Peyer's patch (tissue), 4 donors: ENCODE results near the gene PFKP. TPM values are rescaled to one million over a fixed set of nuclear protein-coding genes. Genes with fewer than 3 reads are reported as not detected.

Experiments used
- DNase-seq, 3 donors: peaks; one replicate each; pipeline ENCODE4 v3.0.0-alpha.2; 2017 to 2019
- H3K27ac ChIP-seq, 4 donors: fragments of 200-600 bp; sonication (generic); one replicate each; pipeline ENCODE4 v1.5.1; 2016 to 2019
- H3K27me3 ChIP-seq, 2 donors: fragments of 200-600 bp; sonication (generic); one replicate each; pipeline ENCODE4 v1.5.1; 2019
- H3K36me3 ChIP-seq, 3 donors: fragments of 200-600 bp; sonication (generic); one replicate each; pipeline ENCODE4 v1.5.1; 2016 to 2019
- H3K4me1 ChIP-seq, 4 donors: fragments of 200-600 bp; sonication (generic); one replicate each; pipeline ENCODE4 v1.5.1; 2016 to 2019
- H3K4me3 ChIP-seq, 4 donors: fragments of 200-600 bp; sonication (generic); 1 replicate in 3 of 4; 2 replicates in 1 of 4; pipeline ENCODE4 v1.5.1; 2016 to 2019; ENCODE audit warnings: mild to moderate bottlenecking in 1 of 4
- H3K9me3 ChIP-seq, 4 donors: fragments of 200-600 bp; sonication (generic); one replicate each; pipeline ENCODE4 v1.5.1; 2016 to 2019; ENCODE audit warnings: mild to moderate bottlenecking in 1 of 4
- CTCF ChIP-seq, 6 experiments: fragments of 450-650 bp in 4 of 6; fragments of 200-600 bp in 2 of 6; sonication (generic) in 1 of 6; IDR thresholded peaks; one replicate each; pipeline ENCODE4 v1.5.1; 2017 to 2019; ENCODE audit warnings: antibody characterized with exemption in 6 of 6, mild to moderate bottlenecking in 3 of 6, moderate library complexity in 1 of 6
- POLR2A ChIP-seq, 2 donors: fragments of 450-650 bp; IDR thresholded peaks; one replicate each; pipeline ENCODE4 v1.5.1; 2017; ENCODE audit warnings: antibody characterized with exemption in 2 of 2, mild to moderate bottlenecking in 2 of 2, moderate library complexity in 2 of 2
- total RNA-seq, 4 donors: library from RNA; depleted of rRNA; stranded (reverse); fragments of >200 nt; gene quantifications; one replicate each; pipeline ENCODE4 v1.1.0, GENCODE V29; 2016

The PFKP gene
- total RNA-seq, 4 donors from 2014 or later, result 79.0 to 130 (median 87.9) TPM

GRCh38 chr10:3023892-3024291 lies 43.5 kb upstream of the PFKP start:
- TF ChIP-seq POLR2A (IDR thresholded peaks at IDR 0.05), result no peak
- no peak for TF ChIP-seq CTCF (IDR thresholded peaks at IDR 0.05)
- Histone ChIP-seq H3K27ac (no peak overlapping the region), H3K4me1 (no peaks in the 10 kb centered on the region), H3K27me3 (no peaks in the 10 kb centered on the region), H3K9me3 (no peaks in the 10 kb centered on the region), H3K36me3 (no peaks in the 10 kb centered on the region), H3K4me3 (no peak overlapping the region)
- no peak for DNase-seq

GRCh38 chr10:3025026-3025683 lies 42.2 kb upstream of the PFKP start:
- no peak for TF ChIP-seq POLR2A (IDR thresholded peaks at IDR 0.05)
- TF ChIP-seq CTCF (IDR thresholded peaks at IDR 0.05), result no peak
- no peaks in the 10 kb centered on the region for H3K9me3 ChIP-seq
- DNase-seq, result no peak

GRCh38 chr10:3027866-3028265 lies 39.5 kb upstream of the PFKP start:
- Histone ChIP-seq H3K27ac (no peak overlapping the region), H3K9me3 (no peaks in the 10 kb centered on the region), H3K27me3 (no peaks in the 10 kb centered on the region), H3K36me3 (no peaks in the 10 kb centered on the region), H3K4me1 (no peaks in the 10 kb centered on the region), H3K4me3 (no peak overlapping the region)
- no peak for DNase-seq
- TF ChIP-seq POLR2A (IDR thresholded peaks at IDR 0.05) (no peak), CTCF (IDR thresholded peaks at IDR 0.05) (no peak)

More at GRCh38 chr10:3025026-3025683, 42.2 kb upstream of the PFKP start:
- H3K4me1 ChIP-seq, result no peaks in the 10 kb centered on the region
- H3K4me3 ChIP-seq, result no peak overlapping the region
- no peaks in the 10 kb centered on the region for H3K27me3 ChIP-seq
- no peak overlapping the region for H3K27ac ChIP-seq
- no peaks in the 10 kb centered on the region for H3K36me3 ChIP-seq

GRCh38 chr10:3028441-3028840 lies 38.9 kb upstream of the PFKP start:
- H3K9me3 ChIP-seq, result no peaks in the 10 kb centered on the region
- DNase-seq, result no peak
- no peak for TF ChIP-seq CTCF (IDR thresholded peaks at IDR 0.05)
- TF ChIP-seq POLR2A (IDR thresholded peaks at IDR 0.05), result no peak
- H3K4me1 ChIP-seq, result no peaks in the 10 kb centered on the region
- no peak overlapping the region for H3K27ac ChIP-seq
- H3K36me3 ChIP-seq, result no peaks in the 10 kb centered on the region
- H3K27me3 ChIP-seq, result no peaks in the 10 kb centered on the region
- H3K4me3 ChIP-seq, result no peak overlapping the region

GRCh38 chr10:3030765-3031164 lies 36.6 kb upstream of the PFKP start:
- DNase-seq, result no peak
- Histone ChIP-seq H3K4me3 (no peak overlapping the region), H3K36me3 (no peaks in the 10 kb centered on the region), H3K4me1 (no peaks in the 10 kb centered on the region), H3K27ac (no peak overlapping the region), H3K9me3 (no peaks in the 10 kb centered on the region), H3K27me3 (no peaks in the 10 kb centered on the region)
- TF ChIP-seq CTCF (IDR thresholded peaks at IDR 0.05) (no peak), POLR2A (IDR thresholded peaks at IDR 0.05) (no peak)

GRCh38 chr10:3031490-3031889 lies 35.9 kb upstream of the PFKP start:
- DNase-seq, result no peak
- H3K27me3 ChIP-seq, result no peaks in the 10 kb centered on the region
- TF ChIP-seq CTCF (IDR thresholded peaks at IDR 0.05), result no peak
- no peak for TF ChIP-seq POLR2A (IDR thresholded peaks at IDR 0.05)
- H3K9me3 ChIP-seq, result no peaks in the 10 kb centered on the region
- no peak overlapping the region for H3K4me3 ChIP-seq
- no peak overlapping the region for H3K27ac ChIP-seq
- H3K36me3 ChIP-seq, result no peaks in the 10 kb centered on the region
- no peaks in the 10 kb centered on the region for H3K4me1 ChIP-seq
